ENCODE data around the gene PRR15L. TPM values are rescaled to one million over a fixed set of nuclear protein-coding genes. Genes with fewer than 3 reads are reported as not detected.
"Not testable (repeated sequence)": the region's sequence is repeated elsewhere in the genome, so short reads cannot be mapped to it uniquely, and the experiment has no call there.

Gene PRR15L
- total RNA-seq, 4 donors from 2014 or later, result 9.9 to 45.1 (median 24.3) TPM

DNA sequence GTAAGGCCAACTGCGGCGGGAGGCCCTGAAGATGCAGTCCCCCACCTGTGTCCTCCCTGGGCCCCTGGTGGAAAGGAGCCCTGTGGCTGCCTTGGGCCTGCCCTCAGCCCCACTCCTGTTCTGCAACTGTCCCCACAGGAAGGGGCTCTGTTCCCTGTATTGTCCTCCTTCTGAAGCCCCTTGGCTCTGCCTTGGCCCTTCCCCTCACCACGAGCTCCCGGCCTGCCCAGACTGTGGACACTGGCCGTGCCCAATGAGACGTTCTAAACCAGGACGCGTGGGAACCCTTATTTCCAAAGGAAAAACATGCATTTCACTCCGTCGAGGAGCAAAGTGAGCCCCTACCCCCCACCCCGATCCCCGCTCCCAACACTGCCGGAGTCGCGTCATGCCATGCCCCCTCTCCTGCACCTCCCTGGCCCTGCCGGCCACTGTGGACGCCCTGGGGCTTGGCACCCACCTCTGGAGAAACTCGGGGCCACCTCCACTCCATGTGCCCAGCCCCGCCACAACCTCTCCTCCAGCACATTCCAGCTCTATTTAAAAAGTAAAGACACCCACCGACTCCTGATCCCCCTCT is 29.8 kb downstream of the PRR15L start:
- intact Hi-C loops (cut with DNase I; ENCODE audit: low total_unique reads), result no loop called here
- H3K4me3 ChIP-seq (ENCODE audit: low read depth, poor library complexity, severe bottlenecking), result no peak overlapping the region
- WGBS, 2 donors, result 89 to 91% methylated on average over 20 of the region's 20 CpGs
- TF ChIP-seq, protein P1, sequence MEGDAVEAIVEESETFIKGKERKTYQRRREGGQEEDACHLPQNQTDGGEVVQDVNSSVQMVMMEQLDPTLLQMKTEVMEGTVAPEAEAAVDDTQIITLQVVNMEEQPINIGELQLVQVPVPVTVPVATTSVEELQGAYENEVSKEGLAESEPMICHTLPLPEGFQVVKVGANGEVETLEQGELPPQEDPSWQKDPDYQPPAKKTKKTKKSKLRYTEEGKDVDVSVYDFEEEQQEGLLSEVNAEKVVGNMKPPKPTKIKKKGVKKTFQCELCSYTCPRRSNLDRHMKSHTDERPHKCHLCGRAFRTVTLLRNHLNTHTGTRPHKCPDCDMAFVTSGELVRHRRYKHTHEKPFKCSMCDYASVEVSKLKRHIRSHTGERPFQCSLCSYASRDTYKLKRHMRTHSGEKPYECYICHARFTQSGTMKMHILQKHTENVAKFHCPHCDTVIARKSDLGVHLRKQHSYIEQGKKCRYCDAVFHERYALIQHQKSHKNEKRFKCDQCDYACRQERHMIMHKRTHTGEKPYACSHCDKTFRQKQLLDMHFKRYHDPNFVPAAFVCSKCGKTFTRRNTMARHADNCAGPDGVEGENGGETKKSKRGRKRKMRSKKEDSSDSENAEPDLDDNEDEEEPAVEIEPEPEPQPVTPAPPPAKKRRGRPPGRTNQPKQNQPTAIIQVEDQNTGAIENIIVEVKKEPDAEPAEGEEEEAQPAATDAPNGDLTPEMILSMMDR (IDR thresholded peaks at IDR 0.05), result no peak
- TF ChIP-seq POLR2A (IDR thresholded peaks at IDR 0.05), result no peak
- no peak for DNase-seq (ENCODE audit: low spot score in 2 of 2)

DNA sequence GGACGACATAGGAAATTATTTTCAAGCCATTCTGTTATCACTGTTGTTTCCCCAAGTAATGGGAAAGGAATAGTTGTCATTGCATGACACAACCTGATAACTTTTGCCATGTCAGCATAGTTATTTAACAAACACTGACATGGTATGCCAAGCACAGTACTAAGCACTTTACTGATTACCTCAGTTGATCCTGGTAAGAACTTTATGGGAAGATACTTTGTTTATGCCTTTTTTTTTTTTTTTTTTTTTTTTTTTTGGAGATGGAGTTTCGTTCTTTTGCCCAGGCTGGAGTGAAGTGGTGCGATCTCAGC is 32.0 kb downstream of the PRR15L start:
- TF ChIP-seq, protein P1 (IDR thresholded peaks at IDR 0.05), result no peak
- no peak for TF ChIP-seq POLR2A (IDR thresholded peaks at IDR 0.05)
- H3K4me3 ChIP-seq (ENCODE audit: low read depth, poor library complexity, severe bottlenecking), result no peak overlapping the region
- DNase-seq (ENCODE audit: low spot score in 2 of 2), result no peak
- intact Hi-C loops (cut with DNase I; ENCODE audit: low total_unique reads), result no loop called here
- WGBS, 2 donors, result 80 to 93% methylated on average over 3 of the region's 3 CpGs

DNA sequence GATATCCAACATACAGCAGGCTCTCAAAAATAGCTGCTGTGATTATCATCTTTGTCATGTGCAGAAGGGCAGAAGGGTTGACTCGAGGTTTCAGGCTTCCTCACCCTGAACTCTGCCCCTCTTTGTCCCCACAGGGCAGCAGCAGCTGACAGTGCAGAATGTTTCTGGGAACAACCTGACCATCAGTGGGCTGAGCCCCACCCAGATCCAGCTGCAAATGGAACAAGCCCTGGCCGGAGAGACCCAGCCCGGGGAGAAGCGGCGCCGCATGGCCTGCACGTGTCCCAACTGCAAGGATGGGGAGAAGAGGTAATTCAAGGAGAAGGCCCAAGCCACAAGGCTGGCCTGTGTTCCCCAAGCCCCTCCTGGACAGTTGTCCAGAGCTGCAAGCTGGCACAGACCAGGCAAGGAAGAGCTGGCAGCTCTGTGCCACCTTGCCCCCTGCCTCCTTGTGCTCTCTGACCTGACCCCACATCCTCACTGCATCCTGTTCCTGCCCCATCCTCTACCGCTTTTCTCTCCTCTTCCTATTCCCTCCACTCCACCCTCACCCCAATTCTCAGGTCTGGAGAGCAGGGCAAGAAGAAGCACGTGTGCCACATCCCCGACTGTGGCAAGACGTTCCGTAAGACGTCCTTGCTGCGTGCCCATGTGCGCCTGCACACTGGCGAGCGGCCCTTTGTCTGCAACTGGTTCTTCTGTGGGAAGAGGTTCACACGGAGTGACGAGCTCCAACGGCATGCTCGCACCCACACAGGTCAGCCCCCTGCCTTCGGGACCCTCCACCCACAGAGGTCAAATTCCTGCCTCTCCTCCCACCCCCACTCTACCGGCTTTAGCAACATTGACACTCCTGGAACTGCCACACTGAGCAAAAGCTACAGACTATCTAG is 32.7 kb downstream of the PRR15L start:
- DNase-seq (ENCODE audit: low spot score in 2 of 2), result no peak

DNA sequence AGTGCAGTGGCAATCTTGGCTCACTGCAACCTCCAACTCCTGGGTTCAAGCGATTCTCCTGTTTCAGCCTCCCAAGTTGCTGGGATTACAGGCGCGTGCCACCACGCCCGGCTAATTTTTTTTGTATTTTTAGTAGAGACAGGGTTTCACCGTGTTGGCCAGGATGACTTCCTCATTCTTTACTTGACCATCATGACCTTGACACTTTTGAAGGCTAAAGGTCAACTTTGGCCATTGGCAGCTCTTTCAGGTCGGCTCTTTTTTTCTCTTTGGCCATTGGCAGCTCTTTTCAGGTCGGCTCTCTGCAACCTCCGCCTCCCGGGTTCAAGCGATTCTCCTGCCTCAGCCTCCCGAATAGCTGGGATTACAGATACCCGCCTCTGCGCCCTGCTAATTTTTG is 37.8 kb downstream of the PRR15L start:
- H3K4me3 ChIP-seq (ENCODE audit: low read depth, poor library complexity, severe bottlenecking); DNase-seq (ENCODE audit: low spot score in 2 of 2); intact Hi-C loops (cut with DNase I; ENCODE audit: low total_unique reads): not testable (repeated sequence)
- WGBS, 2 donors, result 93 to 97% methylated on average over 14 of the region's 14 CpGs

More for the DNA sequence above, 32.7 kb downstream of the PRR15L start:
- TF ChIP-seq POLR2A (IDR thresholded peaks at IDR 0.05), result no peak
- TF ChIP-seq, protein P1 (IDR thresholded peaks at IDR 0.05), result no peak
- WGBS, 2 donors, result 85 to 90% methylated on average over 23 of the region's 23 CpGs
- no peak overlapping the region for H3K4me3 ChIP-seq (ENCODE audit: low read depth, poor library complexity, severe bottlenecking)
- intact Hi-C loops (cut with DNase I; ENCODE audit: low total_unique reads), result no loop called here

DNA sequence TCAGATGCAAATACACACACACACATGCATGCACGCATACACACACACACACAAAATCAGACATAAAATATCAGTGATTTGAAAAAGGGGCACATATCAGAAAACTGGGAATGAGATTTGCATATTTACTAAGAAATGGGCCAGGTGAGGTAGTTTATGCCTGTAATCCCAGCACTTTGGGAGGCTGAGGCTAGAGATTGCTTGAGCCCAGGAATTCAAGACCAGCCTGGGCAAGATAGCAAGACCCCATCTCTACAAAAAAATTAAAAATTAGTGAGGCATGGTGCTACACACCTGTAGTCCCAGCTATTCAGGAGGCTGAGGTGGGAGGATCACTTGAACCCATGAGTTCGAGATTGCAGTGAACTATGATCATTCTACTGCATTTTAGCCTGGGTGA is 38.7 kb downstream of the PRR15L start:
- 93 to 97% methylated on average over 2 of the region's 2 CpGs for WGBS, 2 donors
- intact Hi-C loops (cut with DNase I; ENCODE audit: low total_unique reads), result no loop called here
- TF ChIP-seq, protein P1 (IDR thresholded peaks at IDR 0.05), result no peak
- TF ChIP-seq POLR2A (IDR thresholded peaks at IDR 0.05), result no peak
- no peak overlapping the region for H3K4me3 ChIP-seq (ENCODE audit: low read depth, poor library complexity, severe bottlenecking)
- DNase-seq (ENCODE audit: low spot score in 2 of 2), result no peak

DNA sequence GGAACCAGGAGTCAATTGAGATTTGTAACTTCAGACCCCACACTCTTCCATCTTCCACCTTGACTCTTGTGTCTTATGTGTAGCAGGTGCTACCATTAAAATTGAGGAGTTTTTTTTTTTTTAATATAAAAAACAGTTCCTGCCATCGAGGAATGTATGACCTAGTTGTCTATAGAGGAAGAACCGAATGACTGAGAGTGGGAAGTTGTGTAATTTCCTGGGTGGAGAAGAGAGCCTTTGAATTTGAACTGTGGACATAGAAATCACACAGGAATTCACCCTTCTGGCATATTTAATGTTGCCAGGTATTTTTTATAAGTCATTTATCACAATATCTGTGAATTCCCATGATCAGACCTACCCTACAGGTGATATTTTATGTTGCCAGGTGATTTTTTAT is 39.7 kb downstream of the PRR15L start:
- no peak for DNase-seq (ENCODE audit: low spot score in 2 of 2)
- no peak for TF ChIP-seq POLR2A (IDR thresholded peaks at IDR 0.05)
- TF ChIP-seq, protein P1 (IDR thresholded peaks at IDR 0.05), result no peak
- intact Hi-C loops (cut with DNase I; ENCODE audit: low total_unique reads), result no loop called here
- H3K4me3 ChIP-seq (ENCODE audit: low read depth, poor library complexity, severe bottlenecking), result no peak overlapping the region
- 37 to 43% methylated on average over 2 of the region's 2 CpGs for whole genome bisulfite sequencing, 2 donors

All from lower leg skin (tissue), 4 donors.